NCI-H1105 (cell line): ENCODE results near the gene GRAP2.
"Not testable (repeated sequence)": the region's sequence is repeated elsewhere in the genome, so short reads cannot be mapped to it uniquely, and the experiment has no call there.

Source experiments
- DNase-seq: peaks from one replicate; lab custom pipeline; 2025; lab: John Stamatoyannopoulos, UW

Gene GRAP2

DNA sequence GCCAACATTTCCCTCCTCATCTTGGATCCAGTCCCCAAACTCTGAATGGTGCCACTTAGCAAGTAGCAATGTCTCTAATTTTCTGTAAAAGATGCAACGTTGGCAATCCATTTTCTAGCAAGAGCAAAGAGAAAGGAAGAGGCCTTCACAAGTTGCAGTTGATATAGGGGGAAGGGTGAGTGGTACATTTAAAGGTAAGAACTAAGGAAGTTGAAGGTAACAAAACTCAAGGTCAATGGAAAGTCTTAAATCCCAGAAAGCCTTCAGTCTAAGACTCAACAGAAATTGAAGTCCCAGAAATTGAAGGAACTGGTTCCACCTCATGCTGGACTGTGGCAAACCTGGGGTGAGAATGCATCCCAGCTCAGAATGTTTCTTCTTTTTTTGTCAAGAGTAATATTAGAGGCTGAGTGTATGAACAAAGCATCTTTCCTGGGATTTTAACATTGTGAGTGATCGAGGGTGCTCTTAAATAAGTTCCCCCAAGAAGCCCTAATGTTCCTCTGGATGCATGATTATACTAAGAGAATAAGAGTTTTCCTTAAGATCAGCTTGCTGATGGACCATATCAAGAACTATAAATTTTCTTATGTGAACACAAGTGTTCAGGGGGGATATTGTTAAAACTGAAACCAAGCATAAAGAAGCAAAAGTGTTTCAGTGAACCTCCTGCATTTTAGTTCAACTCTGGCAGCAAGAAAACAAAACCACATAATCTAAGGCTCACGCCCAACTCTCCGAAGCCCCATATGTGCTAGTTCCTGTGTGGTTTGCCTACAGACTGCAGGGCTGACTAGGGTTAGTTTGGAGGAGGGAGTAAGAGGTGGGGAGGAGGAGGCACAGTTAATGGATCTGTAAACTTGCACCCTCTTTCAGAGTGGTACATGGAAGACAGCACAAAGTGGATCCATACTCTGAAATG, at the start of gene GRAP2:
Gene GRAP2, plus strand, starts transcription at position 779 of the 922 bp plus-strand sequence. CDS start 46,023 bp downstream, outside the sequence.
- DNase-seq: no peak

DNA sequence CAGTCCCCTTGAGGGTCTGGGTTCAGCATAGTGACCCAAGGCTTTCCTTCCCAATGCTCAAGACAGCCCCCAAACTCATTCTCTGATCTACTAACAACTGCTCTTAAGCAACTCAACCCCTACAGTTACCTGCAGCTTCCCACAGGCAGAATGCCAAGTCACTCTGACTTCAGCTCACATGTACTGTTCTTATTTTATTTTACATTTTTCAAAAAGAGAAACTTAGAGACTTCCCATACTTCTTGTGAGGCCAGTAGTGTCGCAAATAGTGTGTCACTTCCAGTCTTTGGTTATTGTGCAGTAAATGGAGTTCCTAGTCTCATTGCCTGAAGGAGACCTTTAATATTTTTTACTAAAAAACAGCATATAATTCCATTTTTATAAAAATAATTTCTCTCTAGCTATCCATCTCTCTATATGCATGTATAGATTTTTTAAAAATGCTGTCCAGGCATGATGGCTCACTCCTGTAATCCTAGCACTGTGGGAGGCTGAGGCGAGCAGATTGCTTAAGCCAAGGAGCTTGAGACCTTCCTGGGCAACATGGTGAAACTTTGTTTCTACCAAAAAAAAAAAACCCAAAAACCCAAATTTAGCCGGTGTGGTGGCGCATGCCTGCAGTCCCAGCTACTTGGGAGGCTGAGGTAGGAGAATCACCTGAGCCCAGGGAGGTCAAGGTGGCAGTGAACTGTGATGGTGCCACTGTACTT, 49.1 kb upstream of the GRAP2 start:
- no peak for DNase-seq

DNA sequence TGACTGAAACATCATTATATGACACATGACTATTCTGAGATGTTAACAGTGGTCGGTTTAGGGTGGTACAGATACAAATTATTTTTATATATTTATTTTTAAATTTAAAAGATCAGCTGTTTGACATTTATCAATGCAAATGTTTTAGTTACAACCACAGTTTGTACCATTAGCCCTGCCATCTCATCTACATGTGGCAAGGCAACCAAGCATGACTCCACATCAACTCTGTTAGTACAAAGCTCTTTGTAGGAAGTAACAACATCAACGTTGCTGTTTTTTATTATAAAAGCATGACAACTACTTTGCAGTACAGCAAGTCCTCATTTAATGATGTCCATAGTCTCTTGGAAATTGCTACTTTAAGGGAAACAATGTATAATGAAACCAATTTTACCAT, 48.1 kb upstream of the GRAP2 start:
- no peak for DNase-seq

DNA sequence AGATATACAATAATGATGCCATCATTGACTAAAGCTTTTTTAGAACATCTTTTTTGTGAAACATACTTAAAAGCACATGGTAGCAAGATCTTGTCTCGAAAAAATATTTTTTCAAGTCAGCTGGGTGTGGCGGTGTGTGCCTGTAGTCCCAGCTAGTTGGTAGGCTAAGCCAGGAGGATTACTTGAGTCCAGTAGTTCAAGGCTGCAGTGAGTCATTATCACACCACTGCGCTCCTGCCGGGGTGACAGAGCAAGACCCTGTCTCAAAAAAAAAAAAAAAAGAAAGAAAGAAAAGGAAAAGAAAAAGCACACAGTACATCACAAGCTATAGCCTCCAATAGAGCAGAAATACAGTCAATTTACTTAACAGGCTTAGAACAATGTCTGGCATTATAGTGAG, 44.3 kb upstream of the GRAP2 start:
- no peak for DNase-seq

DNA sequence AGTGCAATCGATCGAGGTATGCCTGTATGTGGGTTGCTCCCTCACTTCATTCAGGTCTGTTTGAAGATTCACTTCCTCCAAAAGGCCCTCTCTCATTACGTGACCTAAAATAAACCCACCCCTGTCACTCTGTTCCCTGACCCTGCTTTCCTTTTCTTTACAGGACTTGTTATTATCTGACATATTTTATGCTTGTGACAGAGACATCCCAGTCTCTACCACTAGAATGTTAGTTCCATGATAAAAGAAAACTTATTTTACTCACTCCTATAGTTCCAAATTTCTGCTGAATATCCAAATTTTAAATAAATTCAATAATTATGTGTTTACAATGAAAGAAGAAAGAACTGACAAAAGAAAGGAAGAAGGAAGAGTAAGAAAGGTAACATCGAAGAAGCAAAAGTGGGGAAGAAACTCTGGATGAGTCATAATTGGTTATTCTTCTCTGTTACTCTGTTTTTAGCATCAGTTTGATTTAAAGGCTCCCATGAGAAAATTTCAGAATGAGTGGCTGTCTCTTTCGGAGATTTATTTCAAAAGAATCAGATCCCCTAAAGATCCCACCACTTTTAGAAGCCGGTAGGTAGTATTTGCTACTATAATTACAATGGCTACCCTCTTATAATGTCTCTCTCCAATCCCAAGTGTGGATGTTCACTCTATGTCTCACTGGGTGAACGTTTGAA, 40.8 kb upstream of the GRAP2 start:
- DNase-seq: no peak

DNA sequence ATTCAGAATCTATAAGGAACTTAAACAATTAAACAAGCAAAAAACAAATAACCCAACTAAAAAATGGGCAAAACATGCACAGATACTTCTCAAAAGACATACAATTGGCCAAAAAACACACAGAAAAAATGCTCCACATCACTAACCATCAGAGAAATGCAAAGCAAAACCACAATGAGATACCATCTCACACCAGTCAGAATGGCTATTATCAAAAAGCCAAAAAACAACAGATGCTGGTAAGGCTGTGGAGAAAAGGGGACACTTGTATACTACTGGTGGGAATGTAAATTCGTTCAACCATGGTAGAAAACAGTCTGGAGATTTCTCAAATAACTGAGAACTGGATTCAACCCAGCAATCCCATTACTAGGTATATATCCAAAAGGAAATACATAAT, 32.1 kb upstream of the GRAP2 start:
- DNase-seq: no peak

DNA sequence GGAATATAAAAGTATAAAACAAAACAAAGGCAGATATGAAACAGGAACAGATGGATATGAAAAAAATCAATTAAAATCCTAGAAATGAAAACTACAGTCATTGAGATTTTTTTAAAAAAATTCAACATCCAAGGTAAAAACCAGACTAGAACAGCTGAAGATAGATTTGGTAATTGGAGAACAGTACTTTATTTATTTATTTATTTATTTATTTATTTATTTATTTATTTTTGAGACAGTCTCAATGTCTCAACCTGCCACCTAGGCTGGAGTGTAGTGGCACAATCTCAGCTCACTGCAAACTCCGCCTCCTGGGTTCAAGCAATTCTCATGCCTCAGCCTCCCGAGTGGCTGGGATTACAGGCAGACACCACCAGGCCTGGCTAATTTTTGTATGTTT, 31.1 kb upstream of the GRAP2 start:
- DNase-seq: not testable (repeated sequence)

DNA sequence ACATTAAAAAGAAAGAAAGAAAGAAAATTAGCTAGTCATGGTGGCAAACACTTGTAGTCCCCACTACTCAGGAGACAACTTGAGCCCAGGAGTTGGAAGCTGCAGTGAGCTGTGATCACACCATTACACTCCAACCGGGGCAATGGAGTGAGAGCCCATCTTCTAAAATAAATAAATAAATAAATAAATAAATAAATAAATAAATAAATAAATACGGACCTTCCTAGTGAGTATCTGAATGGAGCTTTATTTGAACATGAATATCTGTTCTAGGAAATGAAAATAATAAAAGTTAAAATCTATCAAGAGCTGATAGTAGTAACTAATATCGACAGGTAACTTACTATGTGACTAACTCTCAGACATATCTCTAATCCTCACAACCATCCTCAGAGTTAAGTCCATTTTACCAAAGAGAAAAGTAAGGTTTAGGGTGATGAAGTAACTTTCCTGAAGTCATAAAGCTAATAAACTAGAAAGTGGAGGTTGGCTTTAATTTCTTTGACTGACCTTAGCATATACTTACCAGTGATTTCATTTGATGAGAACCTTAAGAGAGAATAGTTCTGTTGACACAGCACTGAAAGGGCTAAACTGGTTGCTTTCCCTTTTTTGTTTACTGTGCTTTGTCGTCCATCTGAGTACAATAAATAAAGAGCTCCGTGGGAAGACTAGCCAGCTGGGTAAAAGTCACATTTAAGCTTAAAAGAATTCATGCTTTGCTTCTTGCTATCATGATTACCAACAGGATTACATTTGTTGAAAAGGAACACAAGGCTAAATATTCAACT, 29.7 kb upstream of the GRAP2 start:
- no peak for DNase-seq

DNA sequence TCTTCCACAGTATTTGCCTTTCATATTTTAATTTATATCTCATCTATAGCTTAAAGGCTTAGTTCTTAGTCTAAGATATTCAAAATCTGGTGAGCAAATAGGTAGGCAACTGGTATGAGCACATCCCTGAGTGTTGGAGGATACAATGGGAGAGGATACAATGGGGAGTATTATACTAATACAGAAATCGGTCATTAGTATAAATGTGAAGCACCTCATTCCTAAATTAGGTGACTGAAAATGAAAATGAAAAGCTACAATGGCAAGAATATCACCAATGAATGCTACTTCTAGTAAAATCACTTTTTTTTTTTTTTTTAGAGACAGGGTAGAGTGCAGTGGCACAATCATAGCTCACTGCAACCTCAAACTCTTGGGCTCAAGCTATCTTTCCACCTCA, 28.3 kb upstream of the GRAP2 start:
- DNase-seq: no peak

DNA sequence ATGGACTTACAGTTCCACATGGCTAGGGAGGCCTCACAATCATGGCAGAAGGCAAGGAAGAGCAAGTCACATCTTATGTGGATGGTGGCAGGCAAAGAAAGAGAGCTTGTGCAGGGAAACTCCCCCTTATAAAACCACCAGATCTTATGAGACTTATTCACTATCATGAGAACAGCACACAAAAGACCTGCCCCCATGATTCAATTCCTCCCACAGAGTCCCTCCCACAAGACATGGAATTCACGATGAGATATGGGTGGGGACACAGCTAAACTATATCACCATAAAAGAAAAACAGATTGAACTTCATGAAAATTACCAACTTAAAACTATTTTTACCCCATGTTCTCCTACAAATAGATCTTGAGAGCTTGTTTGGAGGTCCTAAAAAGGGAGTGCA, 26.9 kb upstream of the GRAP2 start:
- DNase-seq: no peak

DNA sequence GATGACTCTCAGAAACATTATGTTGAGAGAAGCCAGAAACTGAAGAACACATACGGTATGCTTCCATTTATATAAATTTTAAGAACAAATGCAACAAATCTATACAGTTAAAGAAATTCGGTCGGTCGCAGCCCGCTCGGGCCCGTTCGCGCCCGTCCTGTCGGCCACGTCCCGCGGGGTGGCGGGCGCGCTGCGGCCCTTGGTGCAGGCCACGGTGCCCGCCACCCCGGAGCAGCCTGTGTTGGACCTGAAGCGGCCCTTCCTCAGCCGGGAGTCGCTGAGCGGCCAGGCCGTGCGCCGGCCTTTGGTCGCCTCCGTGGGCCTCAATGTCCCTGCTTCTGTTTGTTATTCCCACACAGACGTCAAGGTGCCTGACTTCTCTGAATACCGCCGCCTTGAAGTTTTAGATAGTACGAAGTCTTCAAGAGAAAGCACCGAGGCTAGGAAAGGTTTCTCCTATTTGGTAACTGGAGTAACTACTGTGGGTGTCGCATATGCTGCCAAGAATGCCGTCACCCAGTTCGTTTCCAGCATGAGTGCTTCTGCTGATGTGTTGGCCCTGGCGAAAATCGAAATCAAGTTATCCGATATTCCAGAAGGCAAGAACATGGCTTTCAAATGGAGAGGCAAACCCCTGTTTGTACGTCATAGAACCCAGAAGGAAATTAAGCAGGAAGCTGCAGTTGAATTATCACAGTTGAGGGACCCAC, 25.6 kb upstream of the GRAP2 start:
- DNase-seq: not testable (repeated sequence)

DNA sequence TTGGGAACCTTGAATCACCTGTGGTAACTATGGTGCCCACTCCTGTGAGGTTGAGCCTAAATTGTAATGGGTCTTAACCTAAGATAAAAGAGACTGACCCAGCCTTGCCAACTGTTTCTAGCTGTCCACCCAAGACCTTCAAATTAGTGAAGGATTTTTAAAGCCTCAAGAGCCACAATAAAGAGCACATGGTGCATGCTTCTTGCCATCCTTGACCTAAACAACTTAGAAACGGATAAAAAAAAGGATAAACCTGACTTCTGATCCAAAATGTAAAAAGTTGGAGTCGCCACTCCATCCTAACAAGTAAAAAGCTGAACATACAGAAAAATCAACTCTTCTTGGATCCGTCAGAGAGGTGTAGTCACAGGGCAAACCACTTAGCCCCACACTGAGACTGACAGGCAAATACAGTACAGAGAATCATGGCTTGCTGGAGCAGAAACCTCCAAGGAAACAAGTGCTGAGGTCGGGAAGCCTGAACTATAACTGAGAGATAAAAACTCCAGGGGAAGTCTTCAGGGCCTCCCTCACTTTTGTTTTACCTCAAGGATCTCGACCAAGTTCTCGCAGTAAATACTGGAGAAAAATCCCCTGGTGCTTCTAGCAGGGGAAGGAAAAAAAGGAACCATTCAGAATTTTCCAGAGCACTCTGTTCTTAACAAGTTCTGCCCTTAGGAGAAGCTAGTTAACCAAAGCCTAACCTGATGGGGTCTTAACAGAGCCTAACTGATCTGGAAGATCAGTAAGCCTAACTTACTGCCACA, 23.6 kb upstream of the GRAP2 start:
- DNase-seq: no peak

DNA sequence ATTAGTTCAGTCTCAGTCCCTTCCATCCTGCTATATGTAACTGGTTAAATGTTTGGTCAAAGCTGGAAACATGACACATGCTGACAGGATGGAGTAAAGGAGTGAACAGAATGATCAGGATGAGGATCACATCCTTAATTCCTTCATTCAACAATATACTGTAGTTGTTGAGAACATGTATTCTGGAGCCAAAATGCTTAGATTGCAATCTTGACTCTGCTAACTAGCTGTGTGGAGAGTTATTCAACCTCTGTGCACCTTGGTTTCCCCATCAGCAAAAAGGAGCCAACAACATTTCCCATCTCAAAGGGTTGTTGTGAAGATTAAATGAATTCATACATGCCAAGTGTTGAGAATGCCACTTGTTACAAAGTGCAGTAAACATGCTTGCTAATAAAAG, 20.2 kb upstream of the GRAP2 start:
- no peak for DNase-seq

DNA sequence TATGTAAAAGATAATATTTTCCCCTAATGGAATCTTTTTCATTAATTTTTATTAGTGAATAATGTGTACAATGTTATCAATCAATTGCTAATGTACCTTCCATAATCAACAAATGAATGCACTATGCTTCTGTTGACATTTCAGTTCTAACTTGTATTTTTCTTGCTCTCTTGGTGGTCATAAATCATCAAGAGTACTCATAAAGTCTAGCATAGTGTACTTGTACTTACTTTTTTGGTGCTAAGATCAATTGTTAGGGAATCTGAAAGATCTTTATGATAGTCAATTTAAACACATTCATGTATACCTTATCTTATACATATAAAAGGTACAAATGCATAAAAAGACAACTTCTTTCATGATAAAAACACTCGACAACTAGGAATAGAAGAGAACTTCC, 17.8 kb upstream of the GRAP2 start:
- DNase-seq: no peak

DNA sequence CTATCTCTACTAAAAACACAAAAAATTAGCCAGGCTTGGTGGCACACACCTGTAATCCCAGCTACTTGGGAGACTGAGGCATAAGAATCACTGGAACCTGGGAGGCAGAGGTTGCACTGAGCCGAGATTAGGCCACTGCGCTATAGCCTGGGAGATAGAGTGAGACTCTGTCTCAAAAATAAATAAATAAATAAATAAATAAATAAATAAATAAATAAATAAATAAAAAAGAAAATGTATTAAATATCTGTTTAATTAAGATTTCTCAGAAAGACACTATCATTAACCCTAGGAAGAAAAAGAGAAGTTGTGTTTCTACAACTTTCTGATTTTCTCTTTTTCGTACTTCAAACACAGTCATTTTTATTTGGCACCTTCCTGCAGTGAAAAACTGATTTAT, 11.0 kb upstream of the GRAP2 start:
- DNase-seq: not testable (repeated sequence)

DNA sequence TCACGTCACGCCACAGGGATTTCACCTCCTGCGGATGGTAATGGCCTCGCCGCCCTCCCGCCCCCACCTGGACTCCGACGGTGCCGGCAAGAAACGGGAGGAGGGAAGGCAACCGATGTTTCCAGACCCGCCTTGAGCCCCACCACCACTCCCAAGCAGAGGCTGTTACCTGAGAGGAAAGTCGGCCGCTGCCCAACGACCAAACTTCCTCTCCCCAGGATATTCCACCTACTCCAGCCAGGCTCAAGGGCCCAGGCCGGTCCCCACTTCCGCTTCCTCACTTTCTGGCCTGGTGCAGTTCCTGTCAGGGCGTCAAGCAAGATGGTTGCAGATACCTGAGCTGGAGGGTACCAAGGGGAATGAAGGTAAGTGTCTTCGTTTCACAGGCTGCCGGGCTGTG, 7.4 kb upstream of the GRAP2 start, which contains the start of gene ENTHD1:
Gene ENTHD1, minus strand, starts transcription at position 235 of the 400 bp plus-strand sequence. CDS start 6,012 bp downstream, outside the sequence.
- DNase-seq: no peak

DNA sequence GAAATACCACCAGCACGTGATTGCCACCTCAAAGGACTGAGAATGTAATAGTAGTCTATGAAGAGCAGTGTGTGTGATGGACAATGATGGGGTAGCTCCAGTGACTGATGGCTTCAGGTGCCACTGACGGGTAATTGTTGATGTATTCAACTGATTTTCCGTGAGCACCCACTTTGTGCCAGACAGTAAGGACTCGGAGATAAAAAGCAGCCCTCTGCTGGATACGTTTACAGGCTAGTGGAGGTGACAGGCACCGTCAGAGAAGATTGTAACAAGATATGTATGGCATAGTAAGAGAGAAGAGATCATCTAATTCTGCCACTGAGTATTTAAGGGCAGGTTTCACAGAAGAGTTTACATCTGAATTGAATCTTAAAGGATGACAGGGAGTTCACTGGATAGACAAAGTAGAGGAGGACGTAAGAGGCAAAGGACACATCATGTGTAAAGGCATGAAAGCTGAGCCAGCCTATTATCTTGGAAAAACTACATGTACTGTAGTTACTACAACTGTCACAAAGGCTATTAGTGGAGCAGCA, 6.3 kb upstream of the GRAP2 start:
- no peak for DNase-seq

DNA sequence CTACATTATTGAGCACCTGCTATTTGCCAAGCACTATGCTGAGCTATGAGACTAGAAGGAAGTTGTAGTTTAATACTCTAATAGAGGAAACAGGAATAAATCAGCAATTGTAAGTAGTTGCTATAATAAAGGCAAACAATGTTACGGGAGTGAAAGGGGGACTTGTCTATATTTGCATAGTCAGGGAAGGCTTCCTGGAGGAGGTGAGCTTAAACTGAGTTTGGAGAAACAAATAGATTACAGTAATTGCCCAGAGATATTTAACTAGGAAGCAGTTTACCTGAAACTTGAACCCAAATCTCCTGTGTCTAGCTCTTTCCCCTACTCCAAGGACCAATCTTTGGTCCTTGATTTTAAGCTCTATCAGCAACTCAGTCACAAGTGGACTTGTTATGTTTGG, 5.2 kb upstream of the GRAP2 start:
- no peak for DNase-seq

DNA sequence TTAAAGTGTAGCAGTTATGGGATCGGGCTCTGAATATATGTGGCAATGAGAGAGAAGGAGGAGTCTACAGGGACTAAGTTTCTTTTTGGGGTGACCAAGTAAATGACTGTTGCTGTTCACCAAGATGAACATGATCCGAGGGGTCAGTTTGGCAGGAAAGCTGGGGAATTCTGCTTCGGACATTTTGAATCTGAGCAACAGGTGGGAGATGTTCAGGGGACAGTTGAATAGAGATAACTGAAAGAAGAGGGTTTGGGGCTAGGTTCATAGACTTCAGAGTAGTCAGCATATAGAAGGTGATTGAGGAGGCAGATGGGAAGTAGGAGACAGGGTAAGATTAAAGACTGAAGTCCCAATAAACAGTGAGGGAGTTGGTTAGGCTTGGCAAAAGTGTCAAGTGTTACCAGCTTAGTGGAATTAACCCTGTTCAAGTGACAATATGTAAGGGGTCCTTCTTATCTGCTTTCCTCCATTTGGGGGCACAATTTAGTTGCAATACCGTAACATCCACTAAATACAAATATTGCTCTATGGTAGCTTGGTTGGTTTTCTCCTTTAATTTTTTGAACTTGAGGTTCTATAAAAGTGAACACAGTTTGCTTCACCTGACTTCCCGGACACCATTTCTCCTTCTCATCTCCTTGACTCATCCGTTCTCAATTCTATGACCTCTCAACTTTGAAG, 4.4 kb upstream of the GRAP2 start:
- DNase-seq: no peak
